H7 (cell line): ENCODE data around the gene C14orf180. TPM values are rescaled to one million over a fixed set of nuclear protein-coding genes. Genes with fewer than 3 reads are reported as not detected.

Source experiments
- DNase-seq: peaks from one replicate; pipeline ENCODE4 v3.0.0; 2012
- H3K27me3 ChIP-seq: 2 replicates; pipeline ENCODE4 v1.6.0; 2011; ENCODE audit warnings: mild to moderate bottlenecking, low read length; ENCODE audit not compliant: control insufficient read depth, insufficient read depth
- H3K36me3 ChIP-seq: replicated peaks from 2 replicates; pipeline ENCODE4 v1.5.1; 2011; ENCODE audit warnings: low read length; ENCODE audit not compliant: control insufficient read depth, insufficient read depth
- H3K4me3 ChIP-seq: 2 replicates; pipeline ENCODE4 v1.5.1; 2011; ENCODE audit warnings: low read depth, mild to moderate bottlenecking, control low read depth, low read length, moderate library complexity; ENCODE audit not compliant: insufficient read depth
- total RNA-seq: library from RNA; depleted of rRNA; stranded (reverse); fragments of >200 nt; shearing (Covaris generic); gene quantifications from 2 replicates; pipeline ENCODE4 v1.2.3, GENCODE V29; 2014

C14orf180 gene
- total RNA-seq, 1 experiment from 2014 or later = not detected

- H3K36me3 ChIP-seq = no peaks in the 10 kb centered on the region
- no peaks in the 10 kb centered on the region for H3K27me3 ChIP-seq
- H3K4me3 ChIP-seq = no peak overlapping the region
- no peak for DNase-seq
Observed at GRCh38 chr14:104547310-104547997, 32.1 kb upstream of the C14orf180 start.

- no peak overlapping the region for H3K4me3 ChIP-seq
- no peaks in the 10 kb centered on the region for H3K36me3 ChIP-seq
- no peaks in the 10 kb centered on the region for H3K27me3 ChIP-seq
- peak; percentile 55 for DNase-seq
Observed at GRCh38 chr14:104547998-104548700, 31.4 kb upstream of the C14orf180 start.

GRCh38 chr14:104548802-104549535 is 30.6 kb upstream of the C14orf180 start:
- peak; percentile 65 for DNase-seq
- no peak overlapping the region for H3K4me3 ChIP-seq
- no peaks in the 10 kb centered on the region for H3K27me3 ChIP-seq
- no peaks in the 10 kb centered on the region for H3K36me3 ChIP-seq

GRCh38 chr14:104549536-104550339 is 29.8 kb upstream of the C14orf180 start:
- no peaks in the 10 kb centered on the region for H3K36me3 ChIP-seq
- no peak overlapping the region for H3K4me3 ChIP-seq
- DNase-seq = peak; percentile 52
- no peaks in the 10 kb centered on the region for H3K27me3 ChIP-seq

- no peaks in the 10 kb centered on the region for H3K36me3 ChIP-seq
- DNase-seq = peak; percentile 21
Observed at GRCh38 chr14:104550340-104550860, 29.2 kb upstream of the C14orf180 start.

GRCh38 chr14:104550861-104551728 is 28.5 kb upstream of the C14orf180 start:
- Histone ChIP-seq H3K27me3 (no peaks in the 10 kb centered on the region), H3K4me3 (no peak overlapping the region), H3K36me3 (no peaks in the 10 kb centered on the region)
- DNase-seq = peak; percentile 50

More at GRCh38 chr14:104550340-104550860, 29.2 kb upstream of the C14orf180 start:
- Histone ChIP-seq H3K4me3 (no peak overlapping the region), H3K27me3 (no peaks in the 10 kb centered on the region)

GRCh38 chr14:104551851-104552737 is 27.5 kb upstream of the C14orf180 start:
- H3K4me3 ChIP-seq = no peak overlapping the region
- no peaks in the 10 kb centered on the region for H3K27me3 ChIP-seq
- DNase-seq = peak; percentile 65
- no peaks in the 10 kb centered on the region for H3K36me3 ChIP-seq

- Histone ChIP-seq H3K4me3 (no peak overlapping the region), H3K36me3 (no peaks in the 10 kb centered on the region), H3K27me3 (no peaks in the 10 kb centered on the region)
- peak; percentile 52 for DNase-seq
Observed at GRCh38 chr14:104552738-104553125, 26.8 kb upstream of the C14orf180 start.

GRCh38 chr14:104553166-104554087 is 26.1 kb upstream of the C14orf180 start:
- Histone ChIP-seq H3K27me3 (no peaks in the 10 kb centered on the region), H3K36me3 (no peaks in the 10 kb centered on the region), H3K4me3 (no peak overlapping the region)
- peak; percentile 59 for DNase-seq

- Histone ChIP-seq H3K27me3 (no peaks in the 10 kb centered on the region), H3K4me3 (no peak overlapping the region), H3K36me3 (no peaks in the 10 kb centered on the region)
- DNase-seq = peak; percentile 72
Observed at GRCh38 chr14:104554088-104554607, 25.4 kb upstream of the C14orf180 start.

- peak; percentile 59 for DNase-seq
- Histone ChIP-seq H3K36me3 (no peaks in the 10 kb centered on the region), H3K27me3 (no peaks in the 10 kb centered on the region), H3K4me3 (no peak overlapping the region)
Observed at GRCh38 chr14:104554608-104555429, 24.7 kb upstream of the C14orf180 start.
